Activated B cell treated with CpG ODN at 0.5 μM for 24 hours (primary cell): ENCODE results near the gene PARD6B. TPM values are rescaled to one million over a fixed set of nuclear protein-coding genes. Genes with fewer than 3 reads are reported as not detected.

Source experiments
- ATAC-seq: fragments of 200-7000 bp; cut with Tn5 transposase; one replicate; pipeline ENCODE4 v1.10.0; 2021; ENCODE audit warnings: low read depth, mild to moderate bottlenecking, moderate library complexity
- CTCF ChIA-PET: fragments of 350-600 bp; sonication (Branson Sonifier 250); formaldehyde crosslinking; loops from one replicate; lab custom pipeline; 2021; ENCODE audit warnings: antibody characterized with exemption; lab: Charles Lee
- POLR2A ChIA-PET: fragments of 350-600 bp; sonication (Branson Sonifier 250); formaldehyde crosslinking; loops from one replicate; lab custom pipeline; 2021; ENCODE audit warnings: antibody characterized with exemption; lab: Charles Lee
- DNase-seq: peaks from one replicate; pipeline ENCODE4 v3.0.0; 2022
- H3K27ac Mint-ChIP-seq: one replicate; pipeline ENCODE4 v1.8.0; 2020; ENCODE audit warnings: mixed read lengths
- H3K27me3 Mint-ChIP-seq: one replicate; pipeline ENCODE4 v1.8.0; 2021; ENCODE audit warnings: mixed read lengths
- H3K36me3 Mint-ChIP-seq: one replicate; pipeline ENCODE4 v1.8.0; 2021; ENCODE audit warnings: low read depth, mixed read lengths
- H3K4me1 Mint-ChIP-seq: one replicate; pipeline ENCODE4 v1.8.0; 2021; ENCODE audit warnings: mixed read lengths
- H3K4me3 Mint-ChIP-seq: one replicate; pipeline ENCODE4 v1.8.0; 2020; ENCODE audit warnings: mild to moderate bottlenecking, mixed read lengths
- H3K9me3 Mint-ChIP-seq: one replicate; pipeline ENCODE4 v1.8.0; 2020; ENCODE audit warnings: mixed read lengths
- intact Hi-C: fragments of 100-400 bp; cut with micrococcal nuclease; formaldehyde crosslinking; loops from one replicate; pipeline ENCODE4 v1.15.1; 2024
- total RNA-seq: library from RNA; stranded (reverse); gene quantifications from 2 replicates; pipeline ENCODE4 v1.2.3, GENCODE V29; 2022
- TF ChIP-seq, protein P1 (sequence below): fragments of 200-600 bp; IDR thresholded peaks from one replicate; pipeline ENCODE4 v1.8.0; 2022; ENCODE audit warnings: antibody characterized with exemption, mild to moderate bottlenecking

PARD6B gene
- total RNA-seq, 1 donor from 2014 or later = 5.7 TPM

DNA sequence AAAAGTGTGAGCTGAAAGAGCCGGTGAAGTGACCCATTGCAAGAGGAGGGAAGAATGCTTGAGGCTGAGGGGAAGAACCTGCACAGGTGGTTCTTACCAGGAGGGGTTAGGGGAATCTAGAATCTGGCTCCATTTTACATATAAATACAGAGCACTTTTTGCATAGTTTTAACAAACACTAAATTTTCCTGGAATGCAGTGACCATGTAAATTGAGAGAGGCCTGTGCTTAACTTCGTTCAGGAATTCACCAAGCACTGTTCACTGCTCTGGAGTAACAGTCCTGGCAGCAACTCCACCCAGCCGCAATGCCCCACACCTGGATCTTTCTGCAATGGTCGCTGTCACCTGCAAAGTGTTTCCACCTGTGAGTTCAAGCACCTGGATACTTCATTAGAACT is 26.9 kb upstream of the PARD6B start:
- intact Hi-C loops = no loop called here
- no peak overlapping the region for H3K4me3 Mint-ChIP-seq
- H3K36me3 Mint-ChIP-seq = no peaks in the 10 kb centered on the region
- ChIA-PET CTCF (no interaction called here), POLR2A (no interaction called here)
- TF ChIP-seq, protein P1, sequence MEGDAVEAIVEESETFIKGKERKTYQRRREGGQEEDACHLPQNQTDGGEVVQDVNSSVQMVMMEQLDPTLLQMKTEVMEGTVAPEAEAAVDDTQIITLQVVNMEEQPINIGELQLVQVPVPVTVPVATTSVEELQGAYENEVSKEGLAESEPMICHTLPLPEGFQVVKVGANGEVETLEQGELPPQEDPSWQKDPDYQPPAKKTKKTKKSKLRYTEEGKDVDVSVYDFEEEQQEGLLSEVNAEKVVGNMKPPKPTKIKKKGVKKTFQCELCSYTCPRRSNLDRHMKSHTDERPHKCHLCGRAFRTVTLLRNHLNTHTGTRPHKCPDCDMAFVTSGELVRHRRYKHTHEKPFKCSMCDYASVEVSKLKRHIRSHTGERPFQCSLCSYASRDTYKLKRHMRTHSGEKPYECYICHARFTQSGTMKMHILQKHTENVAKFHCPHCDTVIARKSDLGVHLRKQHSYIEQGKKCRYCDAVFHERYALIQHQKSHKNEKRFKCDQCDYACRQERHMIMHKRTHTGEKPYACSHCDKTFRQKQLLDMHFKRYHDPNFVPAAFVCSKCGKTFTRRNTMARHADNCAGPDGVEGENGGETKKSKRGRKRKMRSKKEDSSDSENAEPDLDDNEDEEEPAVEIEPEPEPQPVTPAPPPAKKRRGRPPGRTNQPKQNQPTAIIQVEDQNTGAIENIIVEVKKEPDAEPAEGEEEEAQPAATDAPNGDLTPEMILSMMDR = no peak
- DNase-seq = no peak
- no peak overlapping the region for H3K27ac Mint-ChIP-seq
- H3K4me1 Mint-ChIP-seq = no peaks in the 10 kb centered on the region
- no peaks in the 10 kb centered on the region for H3K9me3 Mint-ChIP-seq
- ATAC-seq = no peak
- H3K27me3 Mint-ChIP-seq = peaks cover 18% of the 10 kb centered on the region

DNA sequence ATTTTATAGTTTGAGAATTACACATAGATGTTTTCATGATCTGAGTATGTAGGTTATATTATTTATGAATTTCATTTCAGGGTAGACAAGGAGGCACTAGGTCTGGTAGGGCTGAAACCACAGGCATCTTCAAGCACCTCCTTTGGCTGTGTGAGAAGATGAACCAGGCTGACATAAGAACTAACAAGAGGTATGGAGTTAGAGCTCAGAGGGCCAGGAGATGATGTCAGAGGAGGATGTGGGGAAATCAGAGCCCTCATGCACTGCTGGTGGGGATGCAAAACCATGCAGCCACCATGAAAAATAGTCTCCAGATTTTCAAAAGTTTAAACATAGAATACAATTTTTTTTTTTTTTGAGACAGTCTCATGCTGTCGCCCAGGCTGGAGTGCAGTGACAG is 26.4 kb upstream of the PARD6B start:
- Mint-ChIP-seq H3K27me3 (peaks cover 14% of the 10 kb centered on the region), H3K4me1 (no peaks in the 10 kb centered on the region), H3K36me3 (no peaks in the 10 kb centered on the region), H3K4me3 (no peak overlapping the region), H3K27ac (no peak overlapping the region), H3K9me3 (no peaks in the 10 kb centered on the region)
- TF ChIP-seq, protein P1 = no peak
- ATAC-seq (no peak), DNase-seq (no peak)
- POLR2A ChIA-PET = no interaction called here
- CTCF ChIA-PET = no interaction called here
- intact Hi-C loops = no loop called here

GRCh38 chr20:50708845-50709635 is 22.3 kb upstream of the PARD6B start:
- intact Hi-C loops = no loop called here
- CTCF ChIA-PET = no interaction called here
- H3K4me3 Mint-ChIP-seq = no peak overlapping the region
- no peak overlapping the region for H3K27ac Mint-ChIP-seq
- H3K9me3 Mint-ChIP-seq = no peaks in the 10 kb centered on the region
- H3K4me1 Mint-ChIP-seq = no peaks in the 10 kb centered on the region
- DNase-seq (no peak), ATAC-seq (no peak)
- POLR2A ChIA-PET = no interaction called here
- no peaks in the 10 kb centered on the region for H3K36me3 Mint-ChIP-seq
- TF ChIP-seq, protein P1 = no peak
- peaks cover 34% of the 10 kb centered on the region for H3K27me3 Mint-ChIP-seq

DNA sequence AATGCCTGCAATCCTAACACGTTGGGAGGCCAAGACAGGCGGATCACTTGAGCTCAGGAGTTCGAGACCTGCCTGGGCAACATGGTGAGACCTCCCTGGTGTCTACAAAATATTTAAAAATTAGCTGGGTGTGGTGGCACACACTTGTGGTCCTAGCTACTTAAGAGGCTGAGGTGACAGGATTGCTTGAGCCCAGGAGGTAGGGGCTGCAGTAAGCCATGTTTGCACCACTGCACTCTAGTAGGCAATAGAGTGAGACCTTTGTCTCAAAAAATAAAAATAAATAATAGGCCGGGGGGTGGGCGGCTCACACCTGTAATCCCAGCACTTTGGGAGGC is 21.8 kb upstream of the PARD6B start:
- Mint-ChIP-seq H3K9me3 (no peaks in the 10 kb centered on the region), H3K27ac (no peak overlapping the region), H3K27me3 (peaks cover 34% of the 10 kb centered on the region), H3K4me1 (no peaks in the 10 kb centered on the region), H3K36me3 (no peaks in the 10 kb centered on the region), H3K4me3 (no peak overlapping the region)
- POLR2A ChIA-PET = no interaction called here
- DNase-seq (no peak), ATAC-seq (no peak)
- TF ChIP-seq, protein P1 = no peak
- CTCF ChIA-PET = no interaction called here
- intact Hi-C loops = no loop called here

- CTCF ChIA-PET = no interaction called here
- intact Hi-C loops = no loop called here
- no peak for ATAC-seq
- no peaks in the 10 kb centered on the region for H3K9me3 Mint-ChIP-seq
- H3K27ac Mint-ChIP-seq = no peak overlapping the region
- no peaks in the 10 kb centered on the region for H3K36me3 Mint-ChIP-seq
- TF ChIP-seq, protein P1 = no peak
- peaks cover 29% of the 10 kb centered on the region for H3K27me3 Mint-ChIP-seq
- POLR2A ChIA-PET = no interaction called here
- H3K4me1 Mint-ChIP-seq = no peaks in the 10 kb centered on the region
- no peak overlapping the region for H3K4me3 Mint-ChIP-seq
- no peak for DNase-seq
These were observed 20.8 kb upstream of the PARD6B start for GRCh38 chr20:50710492-50711063.
